GM11168 (cell line): Measurements from ENCODE around the gene TPSAB1.
"Not testable (repeated sequence)": the region's sequence is repeated elsewhere in the genome, so short reads cannot be mapped to it uniquely, and the experiment has no call there.

Source experiments
- in situ Hi-C: fragments of 300-500 bp; cut with MboI; formaldehyde crosslinking; loops from one replicate; pipeline ENCODE4 v1.12.0; 2022; ENCODE audit warnings: low sequenced_read_pairs; ENCODE audit not compliant: unreplicated experiment

TPSAB1 gene

GRCh38 chr16:1240436-1240835 lies at the start of gene TPSAB1:
Gene TPSAB1 (plus strand): TSS chr16:1240705. CDS start chr16:1240939, 234 bp downstream.
- in situ Hi-C loops = not testable (repeated sequence)

GRCh38 chr16:1190789-1191188 lies 49.7 kb upstream of the TPSAB1 start:
- in situ Hi-C loops = not testable (repeated sequence)

GRCh38 chr16:1192384-1193073 lies 48.0 kb upstream of the TPSAB1 start:
- in situ Hi-C loops = no loop called here

GRCh38 chr16:1193143-1193824 lies 47.2 kb upstream of the TPSAB1 start:
- in situ Hi-C loops = no loop called here

- in situ Hi-C loops = no loop called here
Observed at GRCh38 chr16:1193825-1194581, 46.5 kb upstream of the TPSAB1 start.

GRCh38 chr16:1194665-1195392 lies 45.7 kb upstream of the TPSAB1 start:
- in situ Hi-C loops = no loop called here

GRCh38 chr16:1195393-1195666 lies 45.2 kb upstream of the TPSAB1 start:
- in situ Hi-C loops = no loop called here

- in situ Hi-C loops = no loop called here
Observed at GRCh38 chr16:1196494-1196893, 44.0 kb upstream of the TPSAB1 start.

GRCh38 chr16:1197237-1197866 lies 43.2 kb upstream of the TPSAB1 start:
- in situ Hi-C loops = no loop called here

- in situ Hi-C loops = no loop called here
Observed at GRCh38 chr16:1198194-1198593, 42.3 kb upstream of the TPSAB1 start.

GRCh38 chr16:1198671-1199346 lies 41.7 kb upstream of the TPSAB1 start:
- in situ Hi-C loops = not testable (repeated sequence)

- in situ Hi-C loops = no loop called here
Observed at GRCh38 chr16:1199347-1200013, 41.0 kb upstream of the TPSAB1 start.

- in situ Hi-C loops = no loop called here
Observed at GRCh38 chr16:1200014-1200627, 40.4 kb upstream of the TPSAB1 start.

GRCh38 chr16:1201444-1201843 lies 39.1 kb upstream of the TPSAB1 start:
- in situ Hi-C loops = no loop called here

GRCh38 chr16:1202274-1202673 lies 38.2 kb upstream of the TPSAB1 start:
- in situ Hi-C loops = no loop called here

GRCh38 chr16:1204933-1205332 lies 35.6 kb upstream of the TPSAB1 start:
- in situ Hi-C loops = no loop called here

- in situ Hi-C loops = no loop called here
Observed at GRCh38 chr16:1206326-1206725, 34.2 kb upstream of the TPSAB1 start.

GRCh38 chr16:1206786-1207185 lies 33.7 kb upstream of the TPSAB1 start:
- in situ Hi-C loops = no loop called here
